H1 (cell line): ENCODE data around the gene PTGDS. TPM values are rescaled to one million over a fixed set of nuclear protein-coding genes. Genes with fewer than 3 reads are reported as not detected.

Experiments
- CBX5 ChIP-seq: fragments of 300-800, 300-1000 bp; sonication (generic); IDR thresholded peaks from 2 replicates; pipeline ENCODE4 v1.7.1; 2016; ENCODE audit warnings: antibody characterized with exemption, low read length, low read depth
- SAP30 ChIP-seq: fragments of 300-600 bp; sonication (generic); IDR thresholded peaks from 2 replicates; pipeline ENCODE4 v1.7.1; 2012; ENCODE audit warnings: low read length, moderate library complexity, mild to moderate bottlenecking, inconsistent platforms; ENCODE audit not compliant: insufficient read depth, insufficient replicate concordance
- polyA plus RNA-seq, 7 experiments: library from polyadenylated mRNA; depleted of rRNA in 3 of 7; stranded (reverse) in 5 of 7; unstranded in 2 of 7; fragments of >200 nt in 5 of 7; fragments of 200-250 nt in 2 of 7; gene quantifications; 1 replicate in 5 of 7; 2 replicates in 1 of 7; 4 replicates in 1 of 7; pipeline versions ENCODE4 v1.2.1 to v1.2.3, GENCODE V29; 2011 to 2013; ENCODE audit warnings: missing spikeins in 2 of 7, mixed read lengths in 2 of 7
- total RNA-seq: library from RNA; stranded (reverse); fragmentation: NEBNext Ultra II Directional; extraction: Animal tissue kit (Norgen Biotek cat#: 25700); gene quantifications from 2 replicates; pipeline ENCODE4 v1.2.1, GENCODE V29; 2021

Gene PTGDS
- total and polyA plus RNA-seq, 2 of the 8 experiments (the other 6 are each of a cell fraction or from before 2014, with no cell fraction given): 1.7 to 2.3 TPM

- no peak for TF ChIP-seq SAP30
- no peak for TF ChIP-seq CBX5
These were observed 18.1 kb downstream of the PTGDS start (continued) for GRCh38 chr9:136995362-136995761.
